ENCODE measurements around the gene TOP2B.

Gene TOP2B

GRCh38 chr3:25565807-25566206, 98.9 kb downstream of the TOP2B start:
- Histone ChIP-seq H3K4me1 (ENCODE audit: insufficient read depth, low read length, severe bottlenecking) (no peaks in the 10 kb centered on the region), H4K20me1 (ENCODE audit: insufficient read depth, low read length) (no peaks in the 10 kb centered on the region), H3K79me2 (ENCODE audit: insufficient read depth, low read length) (no peaks in the 10 kb centered on the region), H3K9me2 (ENCODE audit: low read depth, low read length) (no peaks in the 10 kb centered on the region), H3K27me3 (ENCODE audit: insufficient read depth, low read length) (no peaks in the 10 kb centered on the region), H3K4me2 (ENCODE audit: low read length) (no peak overlapping the region), H3K9ac (ENCODE audit: low read length) (no peak overlapping the region), H3K9me3 (ENCODE audit: low read length) (no peaks in the 10 kb centered on the region), H2AFZ (ENCODE audit: low read length) (no peak overlapping the region), H3K36me3 (ENCODE audit: insufficient read depth, low read length) (no peaks in the 10 kb centered on the region), H3K4me3 (ENCODE audit: low read depth, low read length, poor library complexity, severe bottlenecking) (no peak overlapping the region), H3K27ac (ENCODE audit: low read depth, low read length, poor library complexity, severe bottlenecking) (no peak overlapping the region), H3F3A (ENCODE audit: insufficient read depth, low read length) (no peaks in the 10 kb centered on the region)
- TF ChIP-seq CTCF (IDR thresholded peaks at IDR 0.05; ENCODE audit: low read length) = no peak
- TF ChIP-seq EZH2 (IDR thresholded peaks at IDR 0.05; ENCODE audit: borderline replicate concordance, low read length) = no peak

GRCh38 chr3:25564075-25564474, 100.6 kb downstream of the TOP2B start:
- Histone ChIP-seq H3F3A (ENCODE audit: insufficient read depth, low read length) (no peaks in the 10 kb centered on the region), H3K4me3 (ENCODE audit: low read depth, low read length, poor library complexity, severe bottlenecking) (no peak overlapping the region), H2AFZ (ENCODE audit: low read length) (no peak overlapping the region), H4K20me1 (ENCODE audit: insufficient read depth, low read length) (no peaks in the 10 kb centered on the region), H3K4me1 (ENCODE audit: insufficient read depth, low read length, severe bottlenecking) (no peaks in the 10 kb centered on the region), H3K79me2 (ENCODE audit: insufficient read depth, low read length) (no peaks in the 10 kb centered on the region), H3K4me2 (ENCODE audit: low read length) (no peak overlapping the region), H3K9me3 (ENCODE audit: low read length) (no peaks in the 10 kb centered on the region), H3K27ac (ENCODE audit: low read depth, low read length, poor library complexity, severe bottlenecking) (no peak overlapping the region), H3K9ac (ENCODE audit: low read length) (no peak overlapping the region), H3K27me3 (ENCODE audit: insufficient read depth, low read length) (no peaks in the 10 kb centered on the region), H3K36me3 (ENCODE audit: insufficient read depth, low read length) (no peaks in the 10 kb centered on the region), H3K9me2 (ENCODE audit: low read depth, low read length) (no peaks in the 10 kb centered on the region)
- TF ChIP-seq EZH2 (IDR thresholded peaks at IDR 0.05; ENCODE audit: borderline replicate concordance, low read length) (no peak), CTCF (IDR thresholded peaks at IDR 0.05; ENCODE audit: low read length) (no peak)

- Histone ChIP-seq H3K4me2 (ENCODE audit: low read length) (no peak overlapping the region), H3K9ac (ENCODE audit: low read length) (no peak overlapping the region), H3K4me1 (ENCODE audit: insufficient read depth, low read length, severe bottlenecking) (no peaks in the 10 kb centered on the region), H3K27ac (ENCODE audit: low read depth, low read length, poor library complexity, severe bottlenecking) (no peak overlapping the region), H3K9me2 (ENCODE audit: low read depth, low read length) (no peaks in the 10 kb centered on the region), H3K9me3 (ENCODE audit: low read length) (no peaks in the 10 kb centered on the region), H3K79me2 (ENCODE audit: insufficient read depth, low read length) (no peaks in the 10 kb centered on the region), H3F3A (ENCODE audit: insufficient read depth, low read length) (no peaks in the 10 kb centered on the region), H2AFZ (ENCODE audit: low read length) (no peak overlapping the region), H3K27me3 (ENCODE audit: insufficient read depth, low read length) (no peaks in the 10 kb centered on the region), H4K20me1 (ENCODE audit: insufficient read depth, low read length) (no peaks in the 10 kb centered on the region), H3K36me3 (ENCODE audit: insufficient read depth, low read length) (no peaks in the 10 kb centered on the region), H3K4me3 (ENCODE audit: low read depth, low read length, poor library complexity, severe bottlenecking) (no peak overlapping the region)
- TF ChIP-seq EZH2 (IDR thresholded peaks at IDR 0.05; ENCODE audit: borderline replicate concordance, low read length) (no peak), CTCF (IDR thresholded peaks at IDR 0.05; ENCODE audit: low read length) (no peak)
Measured at GRCh38 chr3:25563601-25564000, 101.1 kb downstream of the TOP2B start.
